ENCODE data around the gene TMTC3. TPM values are rescaled to one million over a fixed set of nuclear protein-coding genes. Genes with fewer than 3 reads are reported as not detected.
A peak's percentile ranks its signal among the peaks of the same experiment; 100 is the strongest.

Gene TMTC3
- total RNA-seq (2021; fragmentation: NEBNext Ultra II Directional; extraction: Animal tissue kit (Norgen Biotek cat#: 25700)) (44.6 and 45.1 TPM in 2 replicates), polyA plus RNA-seq (2011; rRNA removed) (4.8 and 7.0 TPM in 2 replicates), polyA minus RNA-seq (2011; rRNA and poly(A)+ RNA removed) (59.2 and 98.0 TPM in 2 replicates)
- polyA plus RNA-seq (2011; cell fraction: cytosol; rRNA removed), result 6.6 TPM
- 4.7 TPM for polyA plus RNA-seq (2011; cell fraction: nucleus; rRNA removed)
- polyA plus RNA-seq (2012, experiment 1 of 2), result 6.2 to 12.4 TPM (median 8.1 TPM) in 4 replicates
- 1.1 TPM for polyA plus RNA-seq (2012, experiment 2 of 2)
- 31.7 TPM for polyA plus RNA-seq (2013, experiment 1 of 2)
- 35.3 TPM for polyA plus RNA-seq (2013, experiment 2 of 2)
- 28.5 TPM for polyA minus RNA-seq (2011; cell fraction: cytosol; rRNA and poly(A)+ RNA removed)
- 56.3 TPM for polyA minus RNA-seq (2011; cell fraction: nucleus; rRNA and poly(A)+ RNA removed)
- long read RNA-seq, experiment 1, partial matches to known transcripts, result 1 of 22 reads
- long read RNA-seq, experiment 1, other reads (novel, unspliced or antisense), result 21 of 22 reads
- long read RNA-seq, experiment 2, result 0 reads

DNA sequence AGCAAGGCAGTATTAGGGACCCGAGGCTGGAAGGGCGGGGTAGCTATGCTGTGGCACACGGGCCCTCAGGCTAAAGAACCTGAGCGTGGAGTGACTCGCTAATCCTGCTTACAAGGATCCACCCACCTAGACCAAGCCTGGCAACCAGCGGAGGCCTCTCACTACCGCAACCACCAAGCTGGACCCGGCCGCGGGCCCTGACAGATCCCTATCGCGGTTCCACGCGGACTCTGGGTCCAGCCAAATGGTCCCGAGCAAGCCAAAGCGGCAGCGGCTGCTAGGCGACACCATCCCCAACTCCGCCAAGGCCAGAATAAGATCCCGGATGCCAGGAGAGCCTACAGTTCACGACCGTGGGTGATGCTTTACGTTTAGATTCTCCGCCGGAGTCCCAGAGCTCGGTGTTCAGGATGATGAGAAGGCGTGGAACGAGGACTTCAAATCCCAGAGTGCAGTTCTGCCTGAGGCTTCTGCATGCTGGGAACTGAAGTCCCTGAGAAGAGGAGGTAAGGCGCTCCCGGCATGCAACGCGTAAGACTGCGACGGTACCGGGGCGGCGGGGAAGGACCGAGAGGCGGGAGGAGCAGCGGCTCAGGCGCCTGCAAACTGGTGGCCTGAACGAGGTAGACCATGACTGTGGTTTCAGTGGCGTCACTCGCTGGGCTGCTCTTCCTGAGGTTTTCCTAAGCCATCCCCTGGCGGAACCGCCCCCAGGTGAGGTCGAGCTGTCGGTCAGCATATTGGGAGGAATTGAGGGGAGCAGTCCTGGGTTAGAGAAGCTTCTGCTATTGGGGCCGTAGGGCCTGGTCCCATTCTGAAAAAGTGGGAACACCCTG is at the start of gene TMTC3, which contains the start of gene CEP290:
Gene TMTC3, plus strand, starts transcription at position 534 of the 836 bp plus-strand sequence. CDS start 6,009 bp downstream, outside the sequence.
Gene CEP290, minus strand, starts transcription at position 315 of the 836 bp plus-strand sequence. CDS start 781 bp downstream, outside the sequence.
- Histone ChIP-seq H4K5ac (ENCODE audit: insufficient read length, low read depth, low read length) (no peak within 1 kb of the TSS), H2BK5ac (ENCODE audit: low read depth, low read length) (peak within 1 kb of the TSS; percentile 76), H3K4me3 (ENCODE audit: extremely low read depth in 1 of 4, insufficient read depth in 2 of 4, low read depth in 3 of 4, low read length in 4 of 4) (peak within 1 kb of the TSS; percentile 78 to 88 (median 84)), H3K14ac (ENCODE audit: insufficient read length) (no peak within 1 kb of the TSS), H2BK12ac (ENCODE audit: low read depth, low read length) (no peak within 1 kb of the TSS), H3K36me3 (ENCODE audit: control insufficient read depth in 2 of 4, insufficient read depth in 4 of 4, low read length in 3 of 4) (no peaks in the 10 kb centered on the region; a peak in 1 of 8 replicates), H2BK15ac (ENCODE audit: low read length) (peak within 1 kb of the TSS; percentile 21; the same call in 1 of the 2 replicates), H2AFZ (ENCODE audit: low read length) (peak within 1 kb of the TSS; percentile 95), H2BK120ac (replicated peaks; ENCODE audit: low read depth, low read length) (no peak within 1 kb of the TSS), H3K4me2 (ENCODE audit: insufficient read depth in 1 of 2, low read depth in 2 of 2, low read length in 2 of 2) (peak within 1 kb of the TSS; percentile 68 to 85), H2AK5ac (ENCODE audit: low read depth, low read length) (no peak within 1 kb of the TSS), H3K27me3 (replicated peaks in 1 of 4; ENCODE audit: control insufficient read depth in 3 of 4, extremely low read depth in 1 of 4, insufficient read depth in 3 of 4, low read length in 3 of 4) (no peaks in the 10 kb centered on the region), H3K79me2 (ENCODE audit: control insufficient read depth in 1 of 2, insufficient read depth in 2 of 2, low read length in 2 of 2) (peaks cover 0 to 42% of the 10 kb centered on the region in 2 experiments; a peak in 2 of 4 replicates), H3K79me1 (ENCODE audit: low read depth, low read length) (no peaks in the 10 kb centered on the region), H2BK20ac (ENCODE audit: low read length) (no peak within 1 kb of the TSS), H3K23ac (ENCODE audit: insufficient read length) (no peak within 1 kb of the TSS), H4K91ac (replicated peaks; ENCODE audit: insufficient read length, low read length) (no peak within 1 kb of the TSS), H3K4ac (replicated peaks; ENCODE audit: insufficient read length, low read depth, low read length) (no peak within 1 kb of the TSS), H3K56ac (replicated peaks; ENCODE audit: insufficient read length, low read depth, low read length) (peak within 1 kb of the TSS; percentile 55), H3K27ac (ENCODE audit: low read depth, low read length) (peak within 1 kb of the TSS; percentile 50; the same call in 1 of the 2 replicates), H3K23me2 (ENCODE audit: low read depth, low read length) (peaks cover 4% of the 10 kb centered on the region; the same call in 1 of the 2 replicates), H3K9ac (replicated peaks in 1 of 4; ENCODE audit: extremely low read depth in 1 of 4, low read depth in 3 of 4, low read length in 3 of 4) (peak within 1 kb of the TSS; percentile 67 to 94 (median 82)), H4K8ac (ENCODE audit: extremely low read depth, insufficient read depth, low read length) (peak within 1 kb of the TSS; percentile 86; the same call in 1 of the 2 replicates), H3K4me1 (replicated peaks in 1 of 4; ENCODE audit: control insufficient read depth in 3 of 4, insufficient read depth in 4 of 4, low read length in 3 of 4) (peaks cover 0 to 18% (median 8%) of the 10 kb centered on the region in 4 experiments; a peak in 5 of 7 replicates), H3K18ac (ENCODE audit: extremely low read depth, low read length) (peak within 1 kb of the TSS; percentile 64; the same call in 1 of the 2 replicates), H3K9me3 (ENCODE audit: insufficient read depth in 2 of 2, low read depth in 1 of 2, low read length in 1 of 2) (no peaks in the 10 kb centered on the region), H4K20me1 (replicated peaks in 1 of 2; ENCODE audit: control insufficient read depth in 1 of 2, insufficient read depth in 2 of 2, low read length in 2 of 2) (no peaks in the 10 kb centered on the region)
- DNase-seq (ENCODE audit: low read depth in 1 of 2, low spot score in 2 of 2) (peak; percentile 89 to 97), FAIRE-seq (peak; percentile 99)
- CTCF ChIA-PET (ENCODE audit: partially characterized antibody), result interaction anchor here (0.6 to 0.9 kb wide), 3 partner anchors 810 to 1205 kb away, joined by 3 to 4 read pairs (median 3); no protein-coding TSS in a partner anchor
- POLR2A ChIA-PET (ENCODE audit: partially characterized antibody), result interaction anchor here (0.9 to 1.1 kb wide), 2 partner anchors 14 to 816 kb away, joined by 4 read pairs; no protein-coding TSS in a partner anchor
- WGBS, 2 experiments (ENCODE audit: extremely low coverage in 1 of 2, insufficient coverage in 1 of 2, insufficient read length in 1 of 2, insufficient replicate concordance in 2 of 2, low coverage in 1 of 2, low lambda C conversion rate in 2 of 2, missing lambda C conversion rate in 1 of 2), result 2% methylated on average over 49 of the region's 49 CpGs; no CpG with 5 or more reads in 1 of the 2 experiments
- TF ChIP-seq EZH2 (IDR thresholded peaks at IDR 0.05; ENCODE audit: low read depth, low read length, severe bottlenecking) (no peak), CREB1 (IDR thresholded peaks at IDR 0.05) (peak; percentile 76), SIX5 (IDR thresholded peaks at IDR 0.05; ENCODE audit: low read depth, low read length) (peak; percentile 100), TBP (IDR thresholded peaks at IDR 0.05; ENCODE audit: low read depth, low read length) (peak; percentile 73), KDM4A (IDR thresholded peaks at IDR 0.05; ENCODE audit: low read depth, low read length, severe bottlenecking) (peak; percentile 19), FOSL1 (IDR thresholded peaks at IDR 0.05; ENCODE audit: insufficient read depth, low read depth, low read length) (no peak), TAF7 (optimal IDR thresholded peaks at IDR 0.05; ENCODE audit: borderline replicate concordance, low read depth, low read length) (no peak), CHD2 (IDR thresholded peaks at IDR 0.05; ENCODE audit: low read length) (peak; percentile 69; the same call in 1 of the 2 replicates), YY1 (IDR thresholded peaks at IDR 0.05; ENCODE audit: low read depth, low read length) (no peak)

All from H1 (cell line).